Stimulated activated CD8-positive, alpha-beta memory T cell treated with anti-CD3 and anti-CD28 coated beads, Interleukin-15, amount 100 ng/mL, for 1 hour (primary cell): ENCODE data around the gene HRK.

ENCODE experiments used
- DNase-seq: peaks from one replicate; pipeline ENCODE4 v3.0.0-alpha.2; 2020; ENCODE audit warnings: low read depth

Gene HRK

DNA sequence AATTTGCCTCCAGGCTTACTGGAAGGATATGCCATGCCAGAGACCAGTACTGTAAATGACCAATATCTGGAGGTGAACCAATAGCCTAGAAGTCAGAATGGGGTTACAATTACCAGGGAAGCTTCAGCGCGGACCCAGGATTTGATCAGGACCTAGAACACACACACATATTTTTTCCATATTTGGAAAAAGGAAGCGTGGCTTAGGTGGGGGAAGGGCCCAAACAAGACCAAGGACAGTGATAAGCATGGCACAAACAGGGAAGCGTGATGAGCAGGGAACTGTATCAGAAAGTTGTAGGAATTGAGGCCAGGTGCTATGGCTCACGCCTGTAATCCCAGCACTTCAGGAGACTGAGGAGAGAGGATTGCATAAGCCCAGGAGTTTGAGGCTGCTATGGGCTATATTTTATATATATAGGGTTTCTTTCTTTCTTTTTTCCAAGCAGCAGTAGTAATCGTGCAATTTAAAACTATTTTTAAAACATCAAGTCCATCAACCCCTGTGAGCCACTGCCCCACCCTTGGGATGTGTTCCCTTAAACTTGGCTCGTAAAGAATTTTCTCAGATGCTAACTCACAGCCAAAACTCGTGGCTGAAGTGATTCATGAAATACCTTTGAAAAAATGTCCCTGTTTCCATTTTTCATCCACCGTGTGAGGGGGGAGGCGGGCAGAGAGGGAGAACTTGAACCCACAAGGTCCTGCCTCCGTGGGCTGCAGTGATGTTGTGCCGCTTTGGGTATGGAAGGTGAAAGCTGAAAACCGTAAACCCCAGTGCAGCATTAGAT is 16.7 kb downstream of the HRK start:
- no peak for DNase-seq

DNA sequence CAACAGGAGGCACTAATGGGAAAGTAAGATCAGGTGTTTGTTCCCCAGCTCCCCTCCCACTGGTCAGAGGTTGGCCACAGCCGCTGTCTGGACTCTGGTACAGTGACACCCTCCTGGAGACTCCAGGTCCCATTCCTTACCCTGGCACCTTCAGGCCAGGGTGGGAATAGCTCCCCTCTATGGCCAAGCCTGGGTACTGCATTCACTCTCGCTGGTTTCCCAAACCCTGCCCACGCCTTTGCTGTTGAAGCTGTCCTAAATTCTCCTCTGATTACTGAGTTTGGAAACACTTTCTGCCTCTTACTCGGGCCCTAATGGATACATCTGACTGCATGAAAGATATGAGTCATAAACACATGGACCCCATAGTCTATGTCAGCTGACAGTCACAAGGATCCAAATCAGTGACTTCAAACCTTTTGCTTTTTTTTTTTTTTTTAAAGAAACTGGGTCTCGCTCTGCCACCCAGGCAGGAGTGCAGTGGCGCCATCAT is 17.9 kb downstream of the HRK start:
- DNase-seq, result no peak

DNA sequence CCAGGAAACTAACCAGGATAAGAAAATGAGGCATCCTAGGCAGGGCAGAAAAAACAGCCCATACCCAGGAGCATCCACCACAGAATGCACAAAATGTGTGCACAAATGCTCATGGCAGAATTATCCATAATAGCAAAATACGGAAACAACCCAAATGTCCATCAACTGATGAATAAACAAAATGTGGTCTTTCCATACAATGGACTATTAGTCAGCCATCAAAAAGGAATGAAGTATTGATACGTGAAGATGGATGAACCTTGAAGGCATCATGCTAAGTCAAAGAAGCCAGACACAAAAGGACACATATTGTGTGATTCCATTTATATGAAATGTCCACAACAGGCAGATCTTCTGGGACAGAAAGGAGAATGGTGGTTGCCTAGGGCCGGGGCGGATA is 19.1 kb downstream of the HRK start:
- no peak for DNase-seq

DNA sequence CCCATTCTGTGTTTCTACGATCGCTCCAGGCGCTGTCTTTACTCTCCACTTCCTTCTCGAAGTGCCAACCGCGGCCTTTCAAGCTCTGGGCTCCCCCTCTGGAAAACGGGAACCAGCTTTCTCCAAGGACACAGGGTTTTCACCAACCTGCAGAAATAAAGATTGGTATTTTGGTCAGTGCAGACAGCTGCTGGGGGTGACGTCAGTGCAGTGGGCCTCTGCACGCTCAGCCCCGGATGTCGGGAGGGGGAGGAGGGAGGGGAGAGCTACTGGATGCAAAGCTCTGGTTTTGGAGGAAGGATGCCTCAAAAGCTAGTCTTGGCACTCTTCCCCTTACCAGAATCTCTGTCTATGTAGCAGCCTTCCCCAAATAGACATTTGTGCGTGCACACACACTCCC is 19.9 kb downstream of the HRK start:
- DNase-seq, result no peak

DNA sequence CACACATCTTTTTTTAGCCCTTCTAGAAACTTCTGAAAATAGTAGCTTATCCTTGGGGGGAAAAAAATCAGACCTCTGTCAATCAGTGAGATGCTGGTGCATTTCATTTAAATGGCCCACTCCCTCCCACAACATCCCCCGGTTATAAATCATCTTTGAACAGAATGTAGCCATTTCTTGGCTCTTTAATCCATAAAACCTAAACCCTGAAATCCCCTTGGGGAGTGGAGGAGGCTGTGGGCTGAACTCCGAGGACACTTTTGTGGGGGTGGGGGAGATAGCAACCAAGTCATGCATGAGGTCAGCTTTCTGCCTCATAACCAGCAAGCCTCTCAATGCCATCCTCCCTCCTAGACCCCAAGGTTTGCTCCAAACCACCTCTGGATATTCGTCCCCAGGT is 21.0 kb downstream of the HRK start:
- DNase-seq, result no peak

DNA sequence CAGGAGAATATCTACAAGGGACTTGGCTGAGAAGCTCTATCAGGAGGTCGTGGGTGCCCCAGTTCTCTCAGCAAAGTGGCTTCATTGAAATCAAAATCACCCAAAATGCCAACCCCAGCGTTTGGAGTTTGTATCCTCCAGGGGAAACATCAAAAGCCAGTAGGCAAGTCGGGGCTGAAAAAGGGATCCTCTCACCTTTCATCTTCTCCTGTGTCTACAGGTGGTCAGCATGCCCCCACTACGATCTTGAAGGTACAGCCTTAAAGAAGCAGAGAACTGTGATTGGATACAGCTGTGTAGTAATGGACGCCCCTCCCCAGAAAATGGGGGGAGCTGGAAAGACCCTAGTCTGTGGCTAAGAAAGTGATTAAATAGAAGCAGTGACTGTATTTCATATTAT is 22.2 kb downstream of the HRK start:
- DNase-seq, result no peak

DNA sequence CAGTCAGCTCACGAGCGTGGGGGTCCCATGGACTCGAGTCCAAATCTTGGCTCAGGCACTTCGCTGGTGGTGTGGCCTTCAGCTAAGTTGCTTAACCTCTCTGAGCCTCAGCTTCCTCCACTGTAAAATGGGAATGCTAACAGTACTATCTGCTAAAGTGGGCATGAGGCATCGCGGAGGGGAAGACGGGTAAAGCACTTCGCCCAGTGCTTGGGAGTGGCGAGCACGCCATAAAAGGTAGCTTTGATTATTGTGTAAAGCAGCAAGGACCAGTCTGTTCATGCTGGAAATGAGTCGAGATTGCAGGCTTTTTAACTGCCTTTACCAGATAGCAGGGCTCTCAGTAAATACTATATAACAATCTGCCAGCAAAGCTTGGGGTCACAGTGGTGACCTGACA is 24.5 kb downstream of the HRK start:
- no peak for DNase-seq

DNA sequence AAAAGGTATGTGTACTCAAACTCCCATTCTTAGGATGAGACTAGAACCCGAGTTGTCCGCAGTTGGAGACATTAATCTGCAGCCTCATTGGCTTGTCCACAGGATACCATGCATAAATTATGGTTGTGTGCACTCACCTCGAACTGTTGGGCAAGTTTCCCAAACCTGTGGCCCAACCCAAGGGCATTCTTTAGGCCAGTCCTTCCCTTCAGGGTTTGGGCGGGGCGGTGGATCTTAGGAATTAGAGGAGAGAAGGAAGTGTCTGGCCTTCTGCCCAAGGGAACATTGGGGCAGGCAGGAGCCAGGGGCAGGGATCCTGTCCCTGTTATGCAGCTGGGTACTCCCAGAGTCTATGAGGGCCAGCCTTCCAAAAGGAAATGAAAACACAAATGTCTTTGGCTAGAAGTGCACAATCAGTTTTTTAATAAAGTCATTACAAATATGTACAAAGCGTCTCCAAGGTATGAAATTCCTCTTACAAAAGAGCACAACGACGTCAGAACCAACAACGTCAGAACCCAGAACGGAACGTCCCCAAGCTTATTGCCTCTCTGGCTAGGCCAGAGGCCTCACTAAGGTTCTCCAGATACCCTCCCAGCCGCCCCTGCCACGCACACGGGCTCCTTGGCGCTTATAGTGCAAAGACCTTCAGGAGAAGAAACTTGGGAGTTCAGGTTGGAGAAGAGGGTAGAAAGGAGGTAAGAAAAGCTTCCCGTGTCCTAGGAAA is 25.3 kb downstream of the HRK start:
- no peak for DNase-seq

DNA sequence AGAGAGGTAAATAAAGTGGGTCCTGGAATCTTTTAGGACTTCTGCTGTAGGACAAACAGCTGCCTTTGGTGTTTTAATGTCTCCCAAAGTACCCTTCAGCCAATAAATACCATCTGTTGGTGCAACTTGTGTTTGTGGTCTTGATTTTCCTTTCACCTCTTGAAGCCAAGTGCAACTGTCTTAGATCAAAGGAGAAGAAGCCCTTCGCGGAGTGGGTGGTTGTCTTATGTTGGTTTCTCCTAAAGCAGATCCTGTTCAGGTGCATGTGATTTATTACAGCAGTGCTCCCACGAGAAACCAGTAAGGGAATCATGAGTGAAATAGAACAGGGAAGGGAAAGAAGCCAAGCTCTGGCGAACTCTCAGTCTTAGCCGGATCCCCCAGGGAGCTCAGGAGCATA is 27.7 kb downstream of the HRK start:
- no peak for DNase-seq

DNA sequence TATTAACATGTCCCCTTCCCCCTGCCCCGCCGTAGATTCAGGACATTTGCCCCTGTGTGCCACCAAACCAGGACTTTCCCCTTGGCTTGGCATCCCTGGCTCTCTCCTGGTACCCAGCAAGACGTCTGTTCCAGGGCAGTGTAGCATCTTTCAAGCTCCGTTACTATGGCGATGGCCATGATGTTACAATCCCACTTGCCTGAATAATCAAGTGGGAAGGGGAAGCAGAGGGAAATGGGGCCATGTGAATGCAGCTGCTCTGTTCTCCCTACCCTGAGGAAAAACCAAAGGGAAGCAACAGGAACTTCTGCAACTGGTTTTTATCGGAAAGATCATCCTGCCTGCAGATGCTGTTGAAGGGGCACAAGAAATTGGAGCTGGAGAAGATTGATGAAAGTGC is 28.9 kb downstream of the HRK start:
- no peak for DNase-seq

DNA sequence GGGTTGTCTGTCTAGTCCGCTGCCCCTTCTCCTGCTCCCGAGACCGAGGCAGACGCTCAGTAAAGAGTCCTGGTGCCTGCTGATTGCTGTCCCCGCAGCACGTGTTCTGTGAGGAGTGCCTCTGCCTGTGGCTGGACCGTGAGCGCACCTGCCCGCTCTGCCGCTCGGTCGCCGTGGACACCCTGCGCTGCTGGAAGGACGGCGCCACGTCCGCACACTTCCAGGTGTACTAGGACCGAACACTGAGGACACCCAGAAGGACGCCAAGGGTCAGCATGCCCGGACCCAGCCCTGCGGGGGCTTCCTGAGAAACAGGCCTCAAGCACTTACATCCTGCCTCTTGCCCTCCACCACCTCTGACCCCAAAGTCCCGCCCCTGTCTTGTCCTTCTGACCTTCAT is 32.0 kb downstream of the HRK start:
- no peak for DNase-seq

DNA sequence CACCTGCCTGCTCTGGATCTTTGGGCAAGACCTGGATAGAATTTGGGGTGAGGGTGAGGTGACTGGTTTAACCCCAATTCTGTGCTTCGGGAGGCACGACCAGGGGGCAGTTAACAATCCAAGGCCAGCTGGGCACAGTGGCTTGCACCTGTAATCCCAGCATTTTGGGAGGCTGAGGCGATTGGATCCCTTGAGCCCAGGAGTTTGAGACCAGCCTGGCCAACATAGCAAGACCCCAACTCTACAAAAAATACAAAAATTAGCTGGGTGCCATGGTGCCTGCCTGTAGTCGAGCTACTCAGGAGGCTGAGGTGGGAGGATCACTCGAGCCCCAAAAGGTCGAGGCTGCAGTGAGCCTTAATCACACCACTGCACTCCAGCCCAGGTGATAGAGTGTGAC is 38.2 kb downstream of the HRK start:
- DNase-seq, result no peak

DNA sequence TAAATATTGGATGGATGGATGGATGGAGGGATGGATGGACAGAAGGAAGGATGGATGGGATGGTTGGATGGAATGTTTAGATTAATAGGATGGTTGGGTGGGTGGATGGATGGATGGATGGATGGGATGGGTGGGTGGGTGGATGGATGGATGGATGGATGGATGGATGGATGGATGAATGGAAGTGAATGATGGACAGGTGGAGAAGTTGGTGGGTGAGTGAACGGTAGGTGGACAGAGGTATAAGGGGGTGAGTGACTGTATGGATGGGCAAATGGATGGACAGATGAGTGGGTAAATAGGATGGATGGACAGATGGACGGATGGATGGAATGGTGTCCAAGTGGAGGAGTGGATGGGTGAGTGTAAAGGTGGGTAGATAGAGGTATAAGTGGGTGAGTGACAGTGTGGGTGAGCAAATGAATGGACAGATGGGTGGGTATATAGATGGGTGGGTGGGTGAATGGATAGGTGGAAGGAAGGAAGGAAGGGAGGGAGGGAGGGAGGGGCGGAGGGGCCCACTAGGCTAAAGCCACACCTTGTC is 41.9 kb downstream of the HRK start:
- no peak for DNase-seq

DNA sequence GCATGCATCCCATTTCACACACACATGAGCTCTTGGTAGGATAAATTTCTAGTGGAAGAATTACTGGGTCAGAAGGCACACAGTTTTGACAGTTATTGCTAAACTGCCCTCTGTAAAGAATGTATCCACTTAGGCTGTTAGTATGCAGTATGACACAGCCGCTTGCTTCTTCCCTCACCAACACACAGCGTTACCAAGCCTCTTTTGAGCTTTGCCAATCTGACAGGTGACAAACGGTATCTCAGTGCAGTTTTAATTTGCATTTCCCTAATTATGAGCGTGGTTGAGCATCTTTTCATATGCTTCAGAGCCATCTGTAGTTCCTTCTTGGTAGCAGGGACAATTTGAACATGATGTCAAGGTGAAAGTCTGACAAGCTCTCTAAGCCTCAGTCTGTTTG is 42.9 kb downstream of the HRK start:
- no peak for DNase-seq

DNA sequence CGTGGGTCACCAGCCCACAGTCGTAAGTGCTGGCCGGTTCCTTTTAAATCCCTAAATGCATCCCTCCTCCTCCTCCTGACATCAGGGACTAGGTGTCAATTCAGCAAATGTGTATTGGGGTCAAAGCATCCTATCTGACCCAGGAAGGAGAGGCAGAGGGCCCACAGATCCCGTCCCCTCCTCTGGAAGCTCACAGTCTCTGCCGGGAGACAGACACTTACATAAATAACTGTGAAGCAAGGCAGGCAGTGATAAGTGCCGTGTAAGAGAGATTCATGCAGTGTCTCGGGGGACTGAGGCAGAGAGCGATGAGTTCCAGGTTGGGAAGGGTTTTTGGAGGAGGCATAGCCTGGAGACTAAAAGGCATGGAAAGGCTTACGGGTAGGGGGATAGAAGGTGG is 44.1 kb downstream of the HRK start:
- no peak for DNase-seq

DNA sequence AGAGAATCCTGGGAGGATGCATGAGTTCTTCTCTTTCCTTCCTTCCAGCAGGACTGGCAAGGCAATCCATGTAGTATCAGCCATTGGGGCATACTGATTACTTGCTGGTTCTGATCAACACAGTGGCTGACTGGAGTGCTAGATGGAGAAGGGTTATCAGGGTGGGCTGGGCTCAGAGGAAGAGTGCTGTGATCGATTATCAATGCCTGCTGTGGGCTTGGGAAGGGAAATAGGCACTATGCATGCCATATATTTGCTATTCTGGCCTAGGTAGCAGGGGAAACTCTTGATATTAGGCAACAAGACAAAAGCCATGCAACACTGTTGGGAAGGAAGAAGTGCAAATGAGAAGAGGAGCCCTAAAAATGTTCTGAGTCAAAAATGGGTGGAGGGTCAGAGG is 45.8 kb downstream of the HRK start:
- DNase-seq, result no peak

DNA sequence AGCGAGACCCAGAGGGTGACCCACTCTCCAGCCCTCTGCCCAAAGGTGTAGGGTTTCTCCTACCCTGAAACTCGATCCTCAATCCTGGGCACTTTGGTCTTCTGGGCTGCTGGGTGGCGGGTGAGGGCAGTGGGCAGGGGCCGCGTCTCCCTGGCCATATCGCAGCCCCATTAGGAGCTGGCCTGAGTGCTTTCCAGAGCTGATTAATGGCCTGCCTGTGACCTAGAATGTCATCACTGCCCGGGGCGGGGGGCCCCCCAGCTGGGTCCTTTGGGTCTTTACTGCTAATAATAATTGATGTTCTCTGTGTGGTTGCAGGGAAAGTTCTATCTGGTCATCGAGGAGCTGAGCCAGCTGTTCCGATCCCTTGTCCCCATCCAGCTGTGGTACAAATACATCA is 47.8 kb downstream of the HRK start:
- DNase-seq, result no peak

DNA sequence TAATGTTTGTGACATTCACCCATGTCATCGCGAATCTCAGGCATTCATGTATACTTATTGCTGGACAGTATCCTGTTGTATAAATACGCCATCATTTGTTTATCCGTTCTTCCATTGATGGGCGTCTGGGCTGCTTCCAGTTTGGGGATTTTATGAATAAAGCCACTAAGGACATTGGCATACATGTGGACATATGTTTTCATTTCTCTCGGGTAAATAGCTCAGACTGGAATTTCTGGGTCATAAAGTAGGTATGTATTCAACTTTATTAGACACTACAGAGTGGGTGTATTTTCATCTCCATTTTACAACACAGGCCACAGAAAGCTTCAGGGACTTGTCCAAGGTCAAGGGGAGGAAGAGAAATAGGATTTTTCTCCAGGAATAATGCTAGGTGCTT is 48.9 kb downstream of the HRK start:
- DNase-seq, result no peak

DNA sequence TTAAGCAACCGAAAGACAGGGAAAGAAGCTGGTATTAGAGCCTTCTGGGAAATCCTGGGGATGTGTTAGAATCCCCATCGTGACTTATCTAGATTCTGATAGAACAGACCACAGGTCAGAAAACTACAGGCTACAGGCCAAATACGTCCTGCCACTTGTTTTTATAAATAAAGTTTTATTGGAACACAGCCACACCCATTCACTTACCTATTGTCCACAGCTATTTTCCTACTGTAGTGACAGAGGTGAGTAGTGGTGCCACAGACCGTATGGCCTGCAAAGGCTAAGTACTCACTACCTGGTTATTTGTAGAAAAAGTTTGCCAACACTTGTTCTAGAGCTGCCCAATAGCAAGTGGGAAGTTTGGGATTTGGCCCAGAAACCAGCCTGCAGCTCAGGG is 53.8 kb downstream of the HRK start:
- DNase-seq, result no peak

DNA sequence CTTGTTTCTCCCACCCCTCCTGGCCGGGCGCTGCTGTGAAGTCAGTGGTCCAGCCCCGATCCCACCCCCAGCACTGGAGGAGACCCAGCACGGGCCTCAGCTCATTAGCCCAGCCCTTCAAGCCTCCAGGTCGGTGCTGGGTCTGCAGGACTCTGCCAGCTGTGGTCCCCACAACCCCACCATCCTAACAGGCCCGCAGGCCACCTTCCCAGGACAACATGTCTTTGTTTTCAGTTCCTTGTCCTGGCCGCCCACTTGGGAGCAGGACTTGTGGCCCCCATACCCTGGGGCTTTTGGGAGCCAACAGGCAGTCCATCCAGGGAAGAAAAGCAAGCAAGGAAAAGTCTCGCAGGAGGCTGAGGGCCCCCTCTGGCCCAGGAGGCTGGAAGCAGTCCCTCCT is 60.0 kb downstream of the HRK start:
- DNase-seq, result no peak

DNA sequence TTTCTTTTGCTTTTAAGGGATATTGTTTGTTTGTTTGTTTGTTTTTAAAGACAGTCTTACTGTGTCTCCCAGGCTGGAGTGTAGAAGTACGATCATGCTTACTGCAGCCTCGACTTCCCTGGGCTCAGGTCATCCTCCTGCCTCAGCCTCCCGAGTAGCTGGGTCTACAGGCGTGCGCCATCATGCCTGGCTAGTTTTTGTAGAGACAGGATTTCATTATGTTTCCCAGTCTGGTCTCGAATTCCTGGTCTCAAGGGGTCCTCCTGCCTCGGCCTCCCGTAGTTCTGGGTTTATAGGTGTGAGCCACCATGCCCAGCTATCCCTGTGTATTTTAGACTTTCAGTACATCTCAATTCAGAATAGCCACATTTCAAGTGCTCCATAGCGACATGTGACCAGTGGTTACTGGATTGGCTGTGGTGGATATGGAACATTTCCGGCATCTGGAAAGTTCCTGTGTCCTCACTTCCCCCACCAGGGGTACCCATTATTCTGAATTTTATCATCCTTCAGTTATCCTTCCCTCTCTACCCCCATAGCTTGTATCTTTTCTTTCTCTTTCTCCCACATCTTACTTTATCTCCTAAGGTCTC is 61.1 kb downstream of the HRK start:
- no peak for DNase-seq

DNA sequence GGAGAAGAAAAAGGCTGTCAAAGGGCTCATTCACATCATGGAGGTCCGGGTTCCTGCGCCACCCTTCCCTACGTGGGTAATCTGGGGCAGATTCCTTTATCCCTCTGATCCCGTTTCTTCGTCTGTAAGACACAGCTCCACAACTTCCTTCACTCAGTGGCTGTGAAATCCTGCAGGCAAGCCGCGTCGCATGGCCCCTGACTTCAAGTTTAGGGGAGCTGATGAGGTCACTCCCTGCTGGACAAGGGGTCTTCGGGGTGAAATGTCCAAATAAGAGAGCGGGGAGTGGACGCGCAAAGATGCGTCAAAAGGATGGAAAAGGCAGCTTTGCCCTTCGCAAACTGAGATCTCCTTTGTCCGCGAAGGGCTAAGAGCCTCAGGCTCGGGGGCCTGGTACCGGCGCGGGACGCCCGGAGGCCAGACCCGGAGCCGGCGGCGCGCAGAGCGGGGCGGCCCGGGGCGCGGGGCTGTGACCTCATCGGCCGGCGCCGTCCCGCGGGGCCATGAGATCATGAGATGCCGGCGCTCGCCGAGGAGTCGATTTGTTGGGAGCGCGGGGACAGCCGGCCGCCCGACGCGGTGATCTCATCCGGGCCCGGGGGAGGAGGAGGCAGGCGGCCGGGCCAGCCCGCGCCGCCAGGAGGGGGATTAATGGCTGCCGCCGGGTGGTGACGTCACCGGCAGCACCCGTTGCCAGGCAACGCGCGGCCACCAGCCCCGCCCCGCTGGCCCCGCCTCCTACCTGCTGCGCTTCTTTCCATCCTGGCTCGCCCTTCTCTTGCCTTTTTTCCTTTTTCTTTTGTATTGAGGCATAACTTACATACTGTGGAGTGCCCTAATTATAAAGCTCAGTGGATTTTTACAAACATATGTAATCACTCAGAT is 62.1 kb downstream of the HRK start:
- DNase-seq, result peak; percentile 81
